SKM-1 (cell line): ENCODE results near the gene IQSEC3.
"Not testable (repeated sequence)": the region's sequence is repeated elsewhere in the genome, so short reads cannot be mapped to it uniquely, and the experiment has no call there.

ENCODE experiments used
- DNase-seq: peaks from one replicate; lab custom pipeline; 2025; ENCODE audit not compliant: unreplicated experiment; lab: John Stamatoyannopoulos, UW

Gene IQSEC3

DNA sequence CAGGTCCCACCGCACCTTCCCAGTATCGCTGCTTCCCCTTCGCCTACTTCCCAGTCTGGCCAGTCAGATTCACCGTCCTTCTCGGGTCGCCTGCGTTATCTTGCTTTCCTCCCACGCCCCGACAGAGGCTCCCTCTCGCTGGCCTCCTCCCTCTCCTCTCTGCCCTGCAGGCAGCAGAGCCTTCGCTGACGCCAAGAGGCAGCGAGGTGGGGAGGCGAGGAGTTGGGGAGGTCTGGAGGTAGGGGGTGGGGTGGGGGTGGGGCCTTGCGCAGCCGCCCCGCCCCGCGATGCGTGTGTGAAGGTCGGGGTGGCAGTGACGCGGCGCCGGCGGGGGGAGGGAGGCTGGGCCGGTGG is at the start of gene IQSEC3:
IQSEC3 (plus strand) TSS at position 340 of the 354 bp plus-strand sequence. CDS start 116 bp downstream, outside the sequence.
- DNase-seq: not testable (repeated sequence)

DNA sequence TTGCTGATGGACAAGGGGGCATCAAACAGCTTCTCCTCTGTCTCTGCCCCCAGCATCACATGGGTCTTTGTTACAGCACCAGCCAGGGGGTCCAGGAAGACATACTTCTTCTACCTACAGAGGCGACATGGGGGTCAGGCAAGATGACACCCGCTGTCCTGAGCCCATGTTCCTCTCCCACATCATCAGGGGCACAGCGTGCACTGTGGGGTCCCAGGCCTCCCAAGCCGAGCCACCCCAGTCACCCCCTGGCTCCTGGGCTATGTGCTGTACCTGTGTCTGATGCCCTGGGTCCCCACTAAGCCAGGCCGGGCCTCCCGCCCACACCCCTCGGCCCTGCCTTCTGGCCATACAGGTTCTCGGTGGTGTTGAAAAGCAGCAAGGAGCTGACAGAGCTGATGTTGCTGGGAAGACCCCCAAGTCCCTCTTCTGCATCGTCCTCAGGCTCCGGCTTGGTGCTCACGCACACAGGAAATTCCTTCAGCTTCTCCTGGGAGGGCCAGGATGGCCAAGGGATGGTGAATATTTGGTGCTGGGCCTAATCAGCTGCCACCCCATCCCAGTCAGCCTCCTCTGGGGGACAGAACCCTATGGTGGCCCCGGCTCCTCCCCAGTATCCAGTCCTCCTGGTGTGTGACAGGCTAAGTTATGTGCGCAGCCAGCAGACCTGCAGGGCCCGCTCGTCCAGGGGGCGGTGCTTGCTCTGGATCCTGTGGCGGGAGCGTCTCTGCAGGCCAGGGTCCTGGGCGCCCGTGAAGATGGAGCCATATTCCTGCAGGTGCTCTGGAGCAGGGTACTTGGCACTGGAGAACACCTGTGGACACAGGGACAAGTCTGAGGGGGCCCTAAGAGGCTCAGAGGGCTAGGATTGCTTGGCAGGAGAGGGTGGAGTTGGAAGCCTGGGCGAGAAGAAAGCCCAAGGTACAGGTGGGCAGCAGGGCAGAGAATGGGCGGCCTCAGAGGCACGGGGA is 48.9 kb upstream of the IQSEC3 start:
- not testable (repeated sequence) for DNase-seq

DNA sequence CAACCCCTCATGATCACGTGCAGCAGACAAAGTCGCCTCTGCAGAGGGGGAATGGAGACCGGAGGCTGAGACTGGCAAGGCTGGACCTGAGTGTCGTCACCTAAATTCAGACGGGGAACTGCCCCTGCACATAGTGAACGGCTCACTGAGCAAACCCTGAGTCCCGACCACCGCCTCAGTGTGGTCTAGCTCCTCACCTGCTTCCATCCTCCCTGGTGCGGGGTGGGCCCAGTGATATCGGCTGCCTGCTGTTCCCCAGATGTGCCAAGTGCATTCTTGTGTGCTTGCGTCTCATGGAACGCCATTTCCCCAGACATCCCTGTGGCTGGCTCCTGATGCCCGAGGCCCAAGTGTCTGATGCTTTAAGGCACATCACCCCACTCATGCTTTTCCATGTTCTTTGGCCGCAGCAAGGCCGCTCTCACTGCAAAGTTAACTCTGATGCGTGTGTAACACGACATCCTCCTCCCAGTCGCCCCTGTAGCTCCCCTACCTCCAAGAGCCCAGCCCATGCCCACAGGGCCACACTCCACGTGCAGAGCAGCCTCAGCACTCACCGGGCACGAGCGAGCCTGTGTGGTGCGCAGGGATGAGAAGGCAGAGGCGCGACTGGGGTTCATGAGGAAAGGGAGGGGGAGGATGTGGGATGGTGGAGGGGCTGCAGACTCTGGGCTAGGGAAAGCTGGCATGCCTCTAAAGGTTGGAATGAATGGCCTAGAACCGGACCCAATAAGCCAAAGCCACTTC is 47.6 kb upstream of the IQSEC3 start:
- DNase-seq: not testable (repeated sequence)

DNA sequence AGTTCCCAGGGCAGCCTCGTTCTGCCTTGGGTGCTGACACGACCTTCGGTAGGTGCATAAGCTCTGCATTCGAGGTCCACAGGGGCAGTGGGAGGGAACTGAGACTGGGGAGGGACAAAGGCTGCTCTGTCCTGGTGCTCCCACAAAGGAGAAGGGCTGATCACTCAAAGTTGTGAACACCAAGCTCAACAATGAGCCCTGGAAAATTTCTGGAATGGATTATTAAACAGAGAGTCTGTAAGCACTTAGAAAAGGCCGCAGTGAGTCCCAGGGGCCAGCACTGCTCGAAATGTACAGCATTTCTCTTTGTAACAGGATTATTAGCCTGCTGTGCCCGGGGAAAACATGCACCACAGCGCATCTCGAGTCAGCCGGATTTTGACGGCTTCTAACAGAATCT is 46.7 kb upstream of the IQSEC3 start:
- not testable (repeated sequence) for DNase-seq

DNA sequence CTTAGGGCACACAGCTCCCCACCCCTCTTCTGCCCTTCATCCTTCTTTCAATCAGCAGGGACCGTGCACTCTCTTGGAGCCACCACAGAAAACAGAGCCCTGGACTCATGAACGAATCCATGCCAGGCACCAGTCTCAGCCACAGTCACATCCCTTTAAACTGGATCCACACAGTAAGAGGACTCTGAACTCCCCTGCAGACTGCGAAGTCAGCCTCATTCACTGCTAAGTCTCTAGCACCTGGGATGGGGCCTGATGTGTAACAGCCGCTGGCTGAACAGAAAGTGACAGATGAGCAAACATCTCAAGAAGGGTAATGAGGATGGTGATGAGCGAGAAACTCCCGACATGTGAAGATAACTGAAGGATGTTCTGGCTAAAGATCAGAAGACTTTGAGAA is 45.8 kb upstream of the IQSEC3 start:
- DNase-seq: no peak

DNA sequence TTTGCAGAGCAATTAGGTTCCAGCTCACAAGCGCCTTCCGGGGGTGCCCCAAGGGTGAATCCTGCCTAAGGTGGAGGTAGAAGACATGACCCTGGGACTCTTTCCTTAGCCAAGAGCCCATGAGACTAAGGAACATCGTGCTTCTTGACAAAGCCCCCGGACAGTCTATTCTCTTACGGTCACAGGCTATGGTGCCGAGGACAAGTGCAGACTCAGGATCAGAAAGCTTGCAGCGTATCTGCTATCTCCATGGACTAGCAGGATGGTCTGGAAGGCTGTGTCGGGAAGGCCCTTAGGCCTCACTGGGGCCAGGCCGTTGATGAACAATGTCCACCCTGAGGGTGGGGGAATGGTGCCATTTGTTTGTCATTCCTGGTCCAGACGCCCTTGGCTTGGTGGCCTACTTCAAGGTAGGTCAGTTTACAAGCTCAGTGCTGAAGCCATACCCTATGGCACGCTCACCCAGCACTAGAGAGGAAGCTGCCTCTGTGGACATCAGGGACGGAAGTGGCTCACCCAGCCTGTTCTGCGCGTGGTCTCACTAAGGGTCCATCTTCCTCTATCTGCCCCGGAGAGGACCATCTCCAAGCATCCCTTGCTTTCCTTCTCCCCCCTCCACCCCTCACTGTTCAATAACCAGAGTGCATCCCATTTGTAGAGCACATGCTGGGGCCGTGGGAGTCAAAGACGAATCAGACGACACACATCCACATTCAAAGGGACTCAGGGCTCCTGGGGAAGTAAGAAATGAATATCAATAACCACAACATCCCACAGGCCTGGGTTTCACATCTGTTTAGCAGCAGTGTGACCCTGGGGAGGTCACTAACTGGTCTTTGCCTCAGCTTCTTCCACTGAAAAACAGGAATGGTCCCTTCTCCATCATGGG is 45.0 kb upstream of the IQSEC3 start:
- DNase-seq: no peak

DNA sequence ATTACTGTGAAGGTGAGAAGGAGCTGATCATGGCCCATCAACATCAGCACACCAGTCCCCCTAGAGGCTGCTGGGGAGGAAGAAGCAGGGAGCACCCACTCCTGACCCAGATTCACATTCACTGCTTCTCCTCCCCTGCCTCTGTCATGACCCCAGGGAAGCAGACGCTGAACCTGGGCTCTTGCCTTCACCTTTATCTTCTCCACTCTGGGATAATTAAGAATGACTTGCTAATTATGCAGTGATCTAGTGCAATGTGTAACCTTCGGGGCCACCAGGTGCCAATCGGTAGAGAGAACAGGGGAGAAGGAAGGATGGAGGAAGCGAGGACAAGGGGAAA is 44.4 kb upstream of the IQSEC3 start:
- DNase-seq: no peak

DNA sequence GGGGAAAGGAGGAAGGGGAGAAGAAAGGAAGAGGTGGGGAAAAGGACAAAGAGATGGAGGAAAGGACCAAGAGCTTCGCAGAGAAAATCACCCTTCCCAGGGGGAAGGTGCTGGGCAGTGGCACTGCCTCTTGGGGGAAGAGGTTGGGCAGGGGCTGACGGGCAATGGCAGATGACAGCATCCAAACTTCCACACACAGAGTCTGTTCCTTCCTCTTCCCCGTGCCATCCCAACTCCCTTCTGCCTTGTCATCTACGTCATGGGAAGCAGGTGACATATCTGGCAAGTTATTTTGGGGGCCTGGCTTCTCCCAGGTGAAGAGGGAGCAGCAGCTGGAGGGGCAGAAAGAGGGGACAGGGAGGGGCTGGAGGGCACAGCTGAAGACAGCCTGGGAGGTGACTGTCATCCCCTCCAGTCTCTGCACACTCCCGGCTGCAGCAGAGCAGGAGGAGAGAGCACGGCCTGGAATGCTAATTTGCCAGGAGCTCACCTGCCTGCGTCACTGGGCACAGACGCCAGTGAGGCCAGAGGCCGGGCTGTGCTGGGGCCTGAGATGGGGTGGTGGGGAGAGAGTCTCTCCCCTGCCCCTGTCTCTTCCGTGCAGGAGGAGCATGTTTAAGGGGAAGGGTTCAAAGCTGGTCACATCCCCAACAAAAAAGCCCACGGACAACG is 43.9 kb upstream of the IQSEC3 start:
- no peak for DNase-seq

DNA sequence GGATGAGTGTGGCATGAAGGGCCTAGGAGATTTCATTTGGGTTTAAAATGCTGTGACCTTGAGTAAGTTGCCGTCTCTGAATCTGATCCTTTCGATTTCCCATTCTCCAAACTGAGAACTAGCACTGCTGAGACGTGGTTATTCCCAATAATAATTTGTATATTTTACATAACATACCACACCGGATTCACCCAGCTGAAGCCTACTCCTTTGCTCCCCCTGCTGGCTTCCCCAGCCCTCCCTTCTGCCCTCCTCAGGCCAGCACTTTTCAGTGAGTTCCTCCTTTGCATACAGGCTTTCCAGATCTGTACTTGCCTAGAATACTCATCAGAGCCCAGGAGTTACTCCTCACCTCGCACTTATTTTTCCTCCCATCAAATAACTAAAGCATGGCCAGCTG is 38.7 kb upstream of the IQSEC3 start:
- DNase-seq: not testable (repeated sequence)

DNA sequence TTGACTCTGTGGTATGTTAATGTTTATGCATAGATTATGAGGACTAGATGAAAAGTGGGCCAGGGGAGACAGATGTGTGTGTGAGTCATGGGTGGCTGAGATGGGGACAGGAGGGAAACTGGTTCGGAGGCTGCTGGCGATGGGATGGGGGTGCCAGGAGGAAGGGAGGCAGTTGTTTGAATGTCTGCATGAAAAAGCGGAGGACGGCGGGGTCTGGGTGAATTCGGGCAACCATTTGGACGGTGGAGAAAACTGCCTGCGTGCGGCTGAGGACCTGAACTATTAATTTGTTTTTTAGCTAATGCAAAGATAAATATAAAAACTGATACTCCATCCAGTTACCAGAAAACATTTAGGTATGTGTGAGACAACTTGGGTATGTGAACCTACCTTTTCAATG is 27.8 kb upstream of the IQSEC3 start:
- DNase-seq: not testable (repeated sequence)

DNA sequence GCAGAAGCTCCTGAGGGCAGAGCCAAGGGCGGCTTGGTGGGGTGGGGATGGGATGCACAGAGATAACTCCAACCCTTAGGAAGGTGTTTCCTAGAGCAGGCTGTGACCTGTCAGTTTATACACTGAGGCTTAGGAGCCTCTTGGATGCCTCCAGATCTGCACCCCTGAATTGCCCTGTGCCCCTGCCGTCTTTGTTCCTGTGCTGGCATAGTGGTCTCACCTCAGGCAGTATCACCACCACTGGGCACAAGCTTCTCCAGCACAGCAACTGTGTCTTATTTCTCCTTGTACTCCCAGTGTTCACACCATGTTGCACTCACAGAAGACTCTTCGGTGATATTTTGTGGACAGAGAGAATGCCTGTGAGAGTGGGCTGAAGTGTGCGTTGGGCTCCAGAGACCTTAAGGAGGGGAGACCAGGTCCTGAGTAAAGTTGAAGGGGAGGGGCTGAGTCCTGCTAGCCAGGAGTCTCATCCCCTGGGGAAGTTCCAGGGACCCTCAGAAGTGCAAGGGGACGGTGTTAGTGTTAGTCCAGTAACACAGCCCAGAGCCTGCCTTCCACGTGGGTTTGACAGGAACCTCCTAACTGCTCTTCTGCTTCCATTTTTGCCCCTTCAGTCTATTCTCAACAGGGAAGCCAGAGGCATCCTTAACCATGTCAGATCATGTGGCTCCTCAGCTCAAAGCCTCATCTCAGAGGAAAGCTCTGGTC is 26.9 kb upstream of the IQSEC3 start:
- DNase-seq: not testable (repeated sequence)

DNA sequence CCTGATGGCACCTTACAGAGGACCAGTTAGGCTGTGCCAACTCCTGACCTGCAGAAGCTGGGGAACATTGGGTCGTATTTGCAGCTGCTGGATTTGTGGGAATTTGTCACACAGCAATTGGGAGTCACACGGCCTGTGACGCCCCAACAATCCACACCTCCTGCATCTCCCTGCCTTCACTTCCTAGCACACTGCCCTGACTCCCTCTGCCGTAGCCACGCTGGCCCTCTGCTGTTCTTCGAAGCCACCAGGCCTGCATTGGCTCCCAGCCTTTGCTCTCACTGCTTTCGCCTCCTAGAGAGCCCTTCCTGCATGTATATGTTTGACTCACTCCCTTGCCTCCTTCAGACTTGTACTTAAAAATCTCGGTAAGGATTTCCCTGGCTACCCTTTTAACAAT is 22.2 kb upstream of the IQSEC3 start:
- not testable (repeated sequence) for DNase-seq

DNA sequence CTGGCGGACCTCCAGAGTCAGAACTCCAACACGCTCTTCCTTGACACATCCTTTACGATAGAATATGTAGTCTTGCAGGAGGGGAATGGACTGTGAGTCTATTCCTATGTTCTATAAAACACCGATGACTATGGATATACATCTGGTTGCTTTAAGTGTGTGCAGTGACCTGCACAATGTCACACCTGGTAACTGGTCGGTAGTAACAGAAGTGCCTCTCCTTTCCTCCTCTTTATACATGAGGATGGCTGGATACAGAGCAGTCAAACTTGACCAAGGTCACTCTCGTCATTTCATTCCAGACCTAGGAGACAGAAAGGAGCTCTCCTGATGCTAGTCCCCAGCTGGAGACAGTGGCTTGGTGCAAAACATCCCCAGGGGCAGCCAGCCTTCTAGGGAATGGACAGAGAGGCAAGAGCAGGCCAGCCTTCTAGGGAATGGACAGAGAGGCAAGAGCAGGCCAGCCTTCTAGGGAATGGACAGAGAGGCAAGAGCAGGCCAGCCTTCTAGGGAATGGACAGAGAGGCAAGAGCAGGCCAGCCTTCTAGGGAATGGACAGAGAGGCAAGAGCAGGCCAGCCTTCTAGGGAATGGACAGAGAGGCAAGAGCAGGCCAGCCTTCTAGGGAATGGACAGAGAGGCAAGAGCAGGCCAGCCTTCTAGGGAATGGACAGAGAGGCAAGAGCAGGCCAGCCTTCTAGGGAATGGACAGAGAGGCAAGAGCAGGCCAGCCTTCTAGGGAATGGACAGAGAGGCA is 21.2 kb upstream of the IQSEC3 start:
- not testable (repeated sequence) for DNase-seq

DNA sequence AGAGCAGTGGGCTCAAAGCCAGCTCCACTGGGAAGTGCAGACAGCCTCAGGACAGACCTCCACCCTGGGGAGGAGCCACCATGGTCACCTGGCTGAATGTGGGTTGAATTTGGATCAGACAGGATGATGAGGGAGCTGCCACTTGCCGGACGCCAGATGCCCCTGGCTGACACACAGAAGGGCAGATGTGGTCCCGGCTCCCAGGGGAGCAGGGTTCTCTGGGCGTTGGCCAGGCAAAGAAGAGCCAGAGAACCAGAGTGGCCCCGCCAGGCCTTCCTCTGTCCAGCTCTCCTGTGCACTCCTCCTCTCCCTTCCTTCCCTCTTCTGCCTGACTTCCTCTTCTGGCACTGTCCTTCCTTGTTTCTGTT is 20.6 kb upstream of the IQSEC3 start:
- not testable (repeated sequence) for DNase-seq

DNA sequence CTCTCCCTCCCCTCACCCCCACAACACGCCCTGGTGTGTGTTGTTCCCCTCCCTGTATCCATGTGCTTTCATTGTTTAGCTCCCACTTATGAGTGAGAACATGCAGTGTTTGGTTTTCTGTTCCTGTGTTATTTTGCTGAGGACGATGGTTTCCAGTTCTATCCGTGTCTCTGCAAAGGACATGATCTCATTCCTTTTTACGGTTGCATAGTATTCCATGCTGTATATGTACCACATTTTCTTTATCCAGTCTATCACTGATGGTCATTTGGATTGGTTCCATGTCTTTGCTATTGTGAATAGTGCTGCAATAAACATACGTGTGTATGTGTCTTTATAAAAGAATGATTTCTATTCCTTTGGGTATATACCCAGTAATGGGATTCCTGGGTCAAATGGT is 20.0 kb upstream of the IQSEC3 start:
- not testable (repeated sequence) for DNase-seq

DNA sequence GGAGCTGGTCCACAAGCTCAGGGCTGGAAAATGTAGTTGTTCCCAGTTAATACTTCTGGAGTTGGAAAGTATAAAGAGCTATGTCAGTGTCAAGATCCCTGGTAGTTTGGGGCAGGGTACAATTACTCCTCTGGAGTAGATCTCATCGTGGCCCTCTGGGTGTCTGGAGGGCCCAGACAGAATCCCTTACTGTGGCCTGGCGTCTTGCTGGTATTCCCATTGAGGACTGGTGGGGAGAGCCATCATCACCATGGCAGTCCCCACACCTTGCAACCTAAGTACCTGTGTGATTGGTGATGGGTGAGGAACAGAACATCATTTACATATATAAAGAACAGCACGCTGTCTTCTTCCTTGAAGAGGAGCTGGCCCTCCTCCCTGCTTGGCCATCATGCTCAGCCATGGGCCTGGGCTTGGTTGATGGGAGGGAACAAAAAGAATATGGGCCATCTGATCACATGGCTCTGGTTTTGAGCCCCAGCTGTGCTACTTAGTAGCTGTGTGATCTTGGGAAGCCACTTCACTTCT is 18.8 kb upstream of the IQSEC3 start:
- not testable (repeated sequence) for DNase-seq

DNA sequence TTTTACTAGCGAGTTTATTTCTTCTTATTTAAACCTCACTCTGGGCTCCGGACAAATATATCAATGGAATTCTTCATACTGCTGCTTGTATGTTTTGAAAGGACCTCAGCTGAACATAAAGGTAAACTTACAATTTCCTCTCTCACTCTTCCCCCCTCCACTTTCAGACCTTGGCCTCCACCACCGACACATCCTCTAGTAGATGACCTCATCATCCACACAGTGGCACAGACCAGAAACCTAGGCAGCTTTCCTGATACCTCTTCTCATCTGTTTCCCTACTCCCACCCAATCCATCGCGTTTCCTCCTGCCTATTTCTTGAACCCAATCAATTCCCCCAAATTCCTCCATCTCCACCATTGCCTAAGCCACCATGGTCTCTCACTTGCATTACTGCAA is 17.4 kb upstream of the IQSEC3 start:
- DNase-seq: not testable (repeated sequence)

DNA sequence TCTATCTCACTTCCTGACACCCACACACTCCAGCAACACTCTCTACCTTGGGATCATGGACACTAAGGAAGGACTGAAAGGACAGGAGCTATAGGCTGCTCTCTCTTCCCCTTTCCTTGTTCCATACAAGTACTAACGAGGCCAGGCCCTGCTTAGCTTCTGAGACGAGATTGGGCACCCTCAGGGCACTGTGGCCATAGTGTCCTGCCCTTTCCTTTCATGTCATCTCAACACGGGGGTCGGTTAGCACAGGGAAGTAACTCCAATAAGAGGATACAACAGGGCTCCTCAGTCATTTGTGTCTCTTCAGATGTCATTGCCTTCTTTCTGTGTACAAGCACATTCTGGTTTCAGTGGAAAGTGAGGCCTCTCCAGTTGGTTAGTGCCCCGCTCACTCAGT is 15.5 kb upstream of the IQSEC3 start:
- not testable (repeated sequence) for DNase-seq

DNA sequence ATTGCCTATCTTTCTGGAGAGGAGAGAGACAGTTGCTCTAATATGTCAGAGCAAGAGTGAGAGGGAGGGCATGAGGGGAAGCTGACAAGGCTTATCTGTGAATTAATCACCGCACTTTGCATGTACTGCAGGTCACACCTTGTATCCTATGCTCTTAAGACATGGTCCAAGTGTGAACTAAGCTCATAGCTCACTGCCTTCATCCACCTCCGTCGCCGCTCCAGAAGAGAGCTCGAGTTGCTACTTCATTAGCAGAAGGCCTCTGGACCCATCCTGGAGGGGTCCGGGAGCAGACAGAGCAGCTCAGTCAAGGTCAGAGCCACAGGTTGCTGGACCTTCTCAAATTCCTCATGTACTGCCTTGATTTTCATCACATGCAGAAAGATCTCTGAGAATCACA is 14.6 kb upstream of the IQSEC3 start:
- DNase-seq: not testable (repeated sequence)
